ENCODE measurements around the gene SFI1. TPM values are rescaled to one million over a fixed set of nuclear protein-coding genes. Genes with fewer than 3 reads are reported as not detected.
"Not testable (repeated sequence)": the region's sequence is repeated elsewhere in the genome, so short reads cannot be mapped to it uniquely, and the experiment has no call there.

The SFI1 gene
- total and polyA plus RNA-seq, 2 experiments from 2014 or later, result 9.0 to 17.5 TPM

DNA sequence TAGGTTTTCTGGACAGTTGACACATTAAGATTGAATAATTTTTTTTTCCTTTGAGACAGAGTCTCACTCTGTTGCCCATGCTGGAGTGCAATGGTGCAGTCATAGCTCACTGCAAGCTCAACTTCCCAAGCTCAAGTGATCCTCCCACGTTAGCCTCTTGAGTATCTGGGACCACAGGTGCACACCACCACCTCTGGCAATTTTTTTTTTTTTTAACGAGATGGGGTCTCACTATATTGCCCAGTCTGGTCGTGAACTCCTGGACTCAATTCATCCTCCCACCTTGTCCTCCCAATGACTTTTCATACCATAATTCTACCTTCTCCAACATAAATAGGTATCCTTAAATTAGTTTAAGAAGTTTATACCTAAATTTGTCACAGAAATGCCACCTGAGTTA lies 15.2 kb upstream of the SFI1 start:
- H3K9ac ChIP-seq, result no peak overlapping the region
- H3K27me3 ChIP-seq (replicated peaks; ENCODE audit: insufficient read depth), result no peaks in the 10 kb centered on the region
- no peaks in the 10 kb centered on the region for H4K20me1 ChIP-seq (ENCODE audit: insufficient read depth)
- H3K4me1 ChIP-seq (ENCODE audit: insufficient read depth), result no peaks in the 10 kb centered on the region
- no peaks in the 10 kb centered on the region for H3K9me3 ChIP-seq (ENCODE audit: low read depth)
- TF ChIP-seq EZH2phosphoT487 (IDR thresholded peaks at IDR 0.05; ENCODE audit: insufficient read depth, low read depth) (no peak), EZH2 (IDR thresholded peaks at IDR 0.05; ENCODE audit: insufficient read depth, poor library complexity, severe bottlenecking) (no peak)
- H3F3A ChIP-seq (ENCODE audit: insufficient read depth), result peaks cover 2% of the 10 kb centered on the region; the same call in 1 of the 2 replicates
- no peak overlapping the region for H3K27ac ChIP-seq
- H2AFZ ChIP-seq, result no peak overlapping the region
- DNase-seq, result no peak
- 94 to 96% methylated on average over 3 of the region's 3 CpGs for WGBS, 2 experiments (ENCODE audit: low coverage in 1 of 2, low lambda C conversion rate in 2 of 2, missing lambda C conversion rate in 2 of 2)
- H3K9me2 ChIP-seq (ENCODE audit: insufficient read depth), result no peaks in the 10 kb centered on the region
- H3K4me3 ChIP-seq, result no peak overlapping the region
- H3K36me3 ChIP-seq (ENCODE audit: low read depth), result peaks cover 48% of the 10 kb centered on the region
- peaks cover 97% of the 10 kb centered on the region for H3K79me2 ChIP-seq (ENCODE audit: insufficient read depth)
- in situ Hi-C loops (cut with MboI), result no loop called here
- H3K4me2 ChIP-seq (ENCODE audit: unreplicated experiment), result no peak overlapping the region

DNA sequence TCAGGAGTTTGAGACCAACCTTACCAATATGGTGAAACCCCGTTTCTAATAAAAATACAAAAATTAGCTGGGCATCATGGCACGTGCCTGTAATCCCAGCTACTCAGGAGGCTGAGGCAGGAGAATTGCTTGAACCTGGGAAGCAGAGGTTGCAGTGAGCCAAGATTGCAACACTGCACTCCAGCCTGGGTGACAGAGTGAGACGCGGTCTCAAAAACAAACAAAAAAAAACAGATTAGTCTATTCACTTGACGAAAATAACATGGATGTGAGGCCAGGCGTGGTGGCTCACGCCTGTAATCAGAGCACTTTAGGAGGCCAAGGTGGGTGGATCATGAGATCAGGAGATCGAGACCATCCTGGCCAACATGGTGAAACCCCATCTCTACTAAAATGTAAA lies 13.9 kb upstream of the SFI1 start:
- H3K9me3 ChIP-seq (ENCODE audit: low read depth); H3F3A ChIP-seq (ENCODE audit: insufficient read depth); H3K27me3 ChIP-seq (replicated peaks; ENCODE audit: insufficient read depth); H3K9ac ChIP-seq; H3K9me2 ChIP-seq (ENCODE audit: insufficient read depth); H2AFZ ChIP-seq; DNase-seq; H4K20me1 ChIP-seq (ENCODE audit: insufficient read depth); H3K4me1 ChIP-seq (ENCODE audit: insufficient read depth); H3K4me2 ChIP-seq (ENCODE audit: unreplicated experiment); H3K4me3 ChIP-seq; H3K27ac ChIP-seq; in situ Hi-C loops (cut with MboI): not testable (repeated sequence)
- H3K79me2 ChIP-seq (ENCODE audit: insufficient read depth), result peaks cover 97% of the 10 kb centered on the region
- 90 to 92% methylated on average over 8 of the region's 8 CpGs for WGBS, 2 experiments (ENCODE audit: low coverage in 1 of 2, low lambda C conversion rate in 2 of 2, missing lambda C conversion rate in 2 of 2)
- peaks cover 39% of the 10 kb centered on the region for H3K36me3 ChIP-seq (ENCODE audit: low read depth)

DNA sequence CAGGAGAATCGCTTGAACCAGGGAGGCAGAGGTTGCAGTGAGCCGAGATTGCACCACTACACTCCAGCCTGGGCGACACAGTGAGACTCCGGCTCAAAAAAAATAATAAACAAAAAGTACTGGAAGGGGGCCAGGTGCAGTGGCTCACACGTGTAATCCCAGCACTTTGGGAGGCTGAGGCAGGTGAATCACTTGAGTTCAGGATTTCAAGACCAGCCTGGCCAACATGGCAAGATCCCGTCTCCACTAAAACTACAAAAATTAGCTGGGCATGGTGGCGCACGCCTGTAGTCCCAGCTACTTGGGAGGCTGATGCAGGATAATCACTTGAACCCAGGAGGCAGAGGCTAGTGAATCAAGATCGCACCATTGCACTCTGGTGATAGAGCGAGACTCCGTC lies 10.0 kb upstream of the SFI1 start:
- H3K9ac ChIP-seq; H3K27ac ChIP-seq; H2AFZ ChIP-seq; H3K27me3 ChIP-seq (replicated peaks; ENCODE audit: insufficient read depth); H4K20me1 ChIP-seq (ENCODE audit: insufficient read depth); H3K4me3 ChIP-seq; in situ Hi-C loops (cut with MboI); DNase-seq; H3K4me2 ChIP-seq (ENCODE audit: unreplicated experiment); H3K9me3 ChIP-seq (ENCODE audit: low read depth); H3K9me2 ChIP-seq (ENCODE audit: insufficient read depth): not testable (repeated sequence)
- Histone ChIP-seq H3K36me3 (ENCODE audit: low read depth) (peaks cover 19% of the 10 kb centered on the region), H3K79me2 (ENCODE audit: insufficient read depth) (peaks cover 82% of the 10 kb centered on the region), H3K4me1 (ENCODE audit: insufficient read depth) (peaks cover 17% of the 10 kb centered on the region), H3F3A (ENCODE audit: insufficient read depth) (peaks cover 19% of the 10 kb centered on the region)
- 91 to 95% methylated on average over 11 of the region's 11 CpGs for WGBS, 2 experiments (ENCODE audit: low coverage in 1 of 2, low lambda C conversion rate in 2 of 2, missing lambda C conversion rate in 2 of 2)

DNA sequence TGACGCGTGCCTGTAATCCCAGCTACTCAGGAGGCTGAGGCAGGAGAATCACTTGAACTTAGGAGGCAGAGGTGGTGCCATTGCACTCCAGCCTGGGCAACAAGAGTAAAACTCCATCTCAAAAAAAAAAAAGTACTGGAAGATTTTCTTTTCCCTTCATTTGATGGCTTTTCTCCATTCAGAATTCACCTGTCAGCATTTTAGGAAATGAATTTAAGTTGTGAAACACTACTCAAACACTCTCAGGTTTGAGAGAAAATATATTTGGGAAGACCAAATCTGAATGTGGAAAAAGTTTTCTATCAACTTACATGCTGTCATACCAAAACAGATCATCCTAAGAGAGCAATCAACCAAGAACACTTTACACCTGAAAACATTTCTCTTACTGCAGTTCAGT lies 9.4 kb upstream of the SFI1 start:
- no peak for DNase-seq
- TF ChIP-seq EZH2phosphoT487 (IDR thresholded peaks at IDR 0.05; ENCODE audit: insufficient read depth, low read depth) (no peak), EZH2 (IDR thresholded peaks at IDR 0.05; ENCODE audit: insufficient read depth, poor library complexity, severe bottlenecking) (no peak)
- WGBS, 2 experiments (ENCODE audit: low coverage in 1 of 2, low lambda C conversion rate in 2 of 2, missing lambda C conversion rate in 2 of 2), result 94 to 96% methylated on average over 2 of the region's 2 CpGs
- H3K79me2 ChIP-seq (ENCODE audit: insufficient read depth), result peaks cover 82% of the 10 kb centered on the region
- H2AFZ ChIP-seq, result no peak overlapping the region
- H3K4me3 ChIP-seq, result no peak overlapping the region
- H3K9me2 ChIP-seq (ENCODE audit: insufficient read depth), result no peaks in the 10 kb centered on the region
- no peak overlapping the region for H3K4me2 ChIP-seq (ENCODE audit: unreplicated experiment)
- H3K27ac ChIP-seq, result no peak overlapping the region
- H3K9ac ChIP-seq, result no peak overlapping the region
- H3K36me3 ChIP-seq (ENCODE audit: low read depth), result peaks cover 15% of the 10 kb centered on the region
- no peaks in the 10 kb centered on the region for H3K9me3 ChIP-seq (ENCODE audit: low read depth)
- no peaks in the 10 kb centered on the region for H4K20me1 ChIP-seq (ENCODE audit: insufficient read depth)
- peaks cover 22% of the 10 kb centered on the region for H3F3A ChIP-seq (ENCODE audit: insufficient read depth)
- peaks cover 17% of the 10 kb centered on the region for H3K4me1 ChIP-seq (ENCODE audit: insufficient read depth)
- in situ Hi-C loops (cut with MboI), result no loop called here
- H3K27me3 ChIP-seq (replicated peaks; ENCODE audit: insufficient read depth), result no peaks in the 10 kb centered on the region

DNA sequence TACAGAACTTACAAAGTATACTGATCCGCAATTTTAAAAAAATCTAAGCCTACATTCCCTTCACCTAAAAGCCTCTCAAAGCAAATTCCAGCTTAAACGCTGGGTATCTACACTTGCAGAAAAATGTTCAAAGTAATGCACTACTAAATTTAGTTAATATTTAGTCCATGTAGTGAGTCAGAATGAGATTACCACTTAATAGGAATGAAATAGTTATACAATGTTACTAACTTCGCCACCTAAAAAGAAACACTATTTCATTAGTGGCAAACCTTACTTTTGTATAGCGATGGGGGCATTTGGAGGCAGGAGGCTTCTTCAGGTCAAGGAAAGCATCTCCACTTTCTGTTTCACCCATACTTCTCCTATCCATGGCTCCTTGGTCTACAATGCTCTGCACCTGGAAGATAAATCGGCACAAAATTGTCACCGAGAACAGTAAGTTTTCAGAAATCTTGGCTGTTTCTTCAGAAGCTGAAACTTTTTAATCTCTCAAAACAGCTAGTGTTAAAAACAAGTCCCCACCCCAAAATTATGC lies 7.9 kb upstream of the SFI1 start:
- H3K36me3 ChIP-seq (ENCODE audit: low read depth), result peaks cover 12% of the 10 kb centered on the region
- no peaks in the 10 kb centered on the region for H3K9me3 ChIP-seq (ENCODE audit: low read depth)
- peaks cover 22% of the 10 kb centered on the region for H3F3A ChIP-seq (ENCODE audit: insufficient read depth)
- TF ChIP-seq EZH2 (IDR thresholded peaks at IDR 0.05; ENCODE audit: insufficient read depth, poor library complexity, severe bottlenecking) (no peak), EZH2phosphoT487 (IDR thresholded peaks at IDR 0.05; ENCODE audit: insufficient read depth, low read depth) (no peak)
- H3K4me1 ChIP-seq (ENCODE audit: insufficient read depth), result peaks cover 17% of the 10 kb centered on the region
- no peaks in the 10 kb centered on the region for H3K9me2 ChIP-seq (ENCODE audit: insufficient read depth)
- peak overlapping the region; percentile 94 for H3K9ac ChIP-seq
- peak; percentile 6 for DNase-seq
- peak overlapping the region; percentile 87 for H3K4me2 ChIP-seq (ENCODE audit: unreplicated experiment)
- WGBS, 2 experiments (ENCODE audit: low coverage in 1 of 2, low lambda C conversion rate in 2 of 2, missing lambda C conversion rate in 2 of 2), result 80 to 89% methylated on average over 6 of the region's 6 CpGs
- no peaks in the 10 kb centered on the region for H3K27me3 ChIP-seq (replicated peaks; ENCODE audit: insufficient read depth)
- H3K4me3 ChIP-seq, result peak overlapping the region; percentile 89
- peak overlapping the region; percentile 95 for H3K27ac ChIP-seq
- no peaks in the 10 kb centered on the region for H4K20me1 ChIP-seq (ENCODE audit: insufficient read depth)
- peaks cover 73% of the 10 kb centered on the region for H3K79me2 ChIP-seq (ENCODE audit: insufficient read depth)
- in situ Hi-C loops (cut with MboI), result no loop called here
- H2AFZ ChIP-seq, result peak overlapping the region; percentile 60
